ENCODE results near the gene C14orf180.

GRCh38 chr14:104592785-104593184 is 13.2 kb downstream of the C14orf180 start:
- no peak for TF ChIP-seq POLR2A (IDR thresholded peaks at IDR 0.05; ENCODE audit: low read depth, low read length)
- TF ChIP-seq POLR2AphosphoS5 (IDR thresholded peaks at IDR 0.05; ENCODE audit: low read depth, low read length): no peak
- TF ChIP-seq TAF1 (IDR thresholded peaks at IDR 0.05; ENCODE audit: borderline replicate concordance, low read depth, low read length): no peak
